CD4-positive, alpha-beta T cell treated with Interleukin-4 for 1 hour (primary cell): ENCODE data around the gene GJA3.

Experiments used
- DNase-seq, 2 donors: peaks; one replicate each; pipeline ENCODE4 v3.0.0-alpha.2; 2020 to 2022

The GJA3 gene

DNA sequence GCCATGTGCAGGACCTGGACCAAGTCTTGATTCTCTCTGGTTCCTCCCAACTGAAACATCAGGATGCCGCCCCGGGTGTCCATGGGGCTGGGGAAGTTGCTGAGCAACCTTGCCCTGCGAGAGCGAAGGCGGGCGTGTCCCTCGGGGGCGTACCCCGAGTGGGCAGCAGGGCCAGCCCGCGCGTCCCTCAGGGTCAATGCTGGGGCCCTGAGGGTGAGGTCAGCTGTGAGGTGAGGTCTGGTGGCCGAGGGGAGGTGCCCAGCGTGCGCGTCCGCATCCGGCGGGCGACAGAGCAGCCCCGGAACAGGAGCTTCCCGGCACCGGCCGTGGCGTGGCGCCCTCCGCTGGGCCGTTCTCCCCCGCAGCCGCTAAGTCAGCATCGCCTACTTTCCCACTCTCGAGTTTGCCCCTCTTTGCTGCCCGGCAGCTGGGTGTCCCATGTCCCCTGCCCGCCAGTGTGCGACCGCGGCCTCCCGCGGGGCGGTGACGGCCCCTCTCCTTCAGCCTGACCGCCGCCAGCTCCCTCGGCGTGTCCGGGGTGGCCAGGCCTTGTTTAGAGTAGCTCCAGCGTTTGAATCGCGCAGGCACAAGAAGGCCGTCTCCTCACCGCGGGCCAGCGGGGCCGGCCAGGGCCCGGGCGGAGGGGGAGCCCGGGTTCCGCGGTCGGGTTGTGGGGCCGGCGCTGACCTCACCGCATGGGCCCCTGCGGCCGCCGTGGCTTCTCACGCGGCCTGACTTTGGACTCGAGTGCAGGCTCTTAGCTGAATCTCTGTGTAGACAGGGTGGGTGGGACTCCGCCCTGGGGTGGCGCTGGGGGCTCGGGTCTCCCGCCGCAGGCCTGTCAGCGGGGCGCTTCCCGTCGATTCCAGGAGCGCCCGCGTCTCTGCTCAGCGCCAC lies 33.0 kb downstream of the GJA3 start:
- peak; percentile 32 to 50 for DNase-seq

- no peak for DNase-seq
Measured at GRCh38 chr13:20127262-20127561, 33.6 kb downstream of the GJA3 start.

DNA sequence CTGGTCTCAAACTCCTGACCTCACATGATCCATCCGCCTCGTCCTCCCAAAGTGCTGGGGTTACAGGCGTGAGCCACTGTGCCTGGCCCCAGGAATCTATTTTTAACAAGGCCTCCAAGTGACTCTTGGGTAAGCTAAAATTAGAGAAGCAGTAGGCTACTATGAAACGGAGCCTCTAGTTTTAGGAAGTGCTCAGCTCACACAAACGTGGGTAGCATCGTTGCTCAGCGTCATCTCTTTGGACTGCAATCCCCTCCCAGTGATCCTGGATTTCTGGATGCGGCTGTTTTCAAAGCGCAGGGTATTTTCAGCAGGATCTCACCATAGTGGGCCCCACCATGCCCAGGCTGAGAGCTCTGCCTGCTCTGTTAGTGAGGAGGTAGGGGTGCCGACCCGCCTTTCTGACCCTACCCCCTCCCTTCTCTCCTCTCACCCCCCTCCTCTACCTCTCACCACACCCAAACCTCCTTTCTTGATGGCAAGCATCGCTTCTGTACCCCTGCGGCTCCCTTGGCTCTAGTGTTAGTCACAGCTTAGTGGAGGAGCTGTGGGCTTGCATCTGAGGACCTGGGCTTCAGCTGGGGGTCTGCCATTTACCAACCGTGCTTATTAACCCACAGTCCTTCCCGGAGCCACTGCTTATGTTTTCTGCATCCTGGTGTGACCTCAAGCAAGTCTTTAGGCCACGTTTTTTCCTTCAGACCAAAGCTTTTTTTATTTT lies 34.2 kb downstream of the GJA3 start:
- no peak for DNase-seq

DNA sequence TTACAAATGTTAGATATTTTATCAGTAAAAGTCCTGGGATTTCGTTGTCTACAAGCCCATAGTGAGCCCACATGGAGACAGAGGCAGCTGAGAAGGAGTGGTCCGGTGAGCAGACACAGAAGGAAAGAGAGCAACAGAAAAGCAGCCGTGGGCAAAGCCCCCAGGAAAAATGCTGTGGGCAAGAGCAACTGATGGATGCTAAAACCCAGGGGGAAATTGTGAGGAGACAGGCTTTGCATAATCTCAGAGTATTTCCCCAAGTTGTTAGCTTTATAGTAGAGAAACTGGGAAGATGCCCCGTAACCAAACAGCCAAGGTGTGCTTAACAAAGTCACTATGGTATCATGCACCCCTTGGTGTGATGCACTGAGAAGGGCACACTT lies 35.1 kb downstream of the GJA3 start:
- no peak for DNase-seq

DNA sequence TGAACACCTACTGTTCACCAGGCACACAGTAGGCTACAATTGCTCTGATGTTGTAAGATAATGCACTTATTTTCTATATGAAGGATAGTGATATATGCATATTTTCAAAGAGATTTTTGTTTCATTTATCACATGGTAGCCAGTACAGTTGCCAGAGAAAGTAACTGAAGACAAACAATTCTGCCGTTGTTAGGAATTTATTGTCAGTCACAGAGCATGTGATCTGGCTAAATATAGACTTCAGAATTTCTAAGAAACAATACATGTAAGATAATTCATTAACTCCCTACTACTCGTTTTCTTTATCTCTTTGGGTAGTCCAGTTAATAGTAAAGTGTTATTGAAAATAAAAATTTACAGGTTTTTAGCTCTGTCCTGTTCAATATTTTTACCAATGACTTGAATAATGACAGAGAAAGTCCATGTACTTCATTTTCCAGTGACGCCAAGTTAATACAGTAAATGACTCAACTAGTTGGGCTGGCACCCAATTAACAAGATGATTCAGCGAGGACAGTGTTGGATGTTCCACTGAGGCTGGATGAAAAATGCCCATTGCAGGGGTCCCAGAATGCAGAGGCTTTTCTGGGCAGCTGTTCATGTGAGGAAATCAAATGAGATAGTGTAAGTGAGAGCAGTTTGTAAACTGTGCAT lies 35.6 kb downstream of the GJA3 start:
- DNase-seq, result no peak

- no peak for DNase-seq
Measured at GRCh38 chr13:20124303-20124702, 36.5 kb downstream of the GJA3 start.

DNA sequence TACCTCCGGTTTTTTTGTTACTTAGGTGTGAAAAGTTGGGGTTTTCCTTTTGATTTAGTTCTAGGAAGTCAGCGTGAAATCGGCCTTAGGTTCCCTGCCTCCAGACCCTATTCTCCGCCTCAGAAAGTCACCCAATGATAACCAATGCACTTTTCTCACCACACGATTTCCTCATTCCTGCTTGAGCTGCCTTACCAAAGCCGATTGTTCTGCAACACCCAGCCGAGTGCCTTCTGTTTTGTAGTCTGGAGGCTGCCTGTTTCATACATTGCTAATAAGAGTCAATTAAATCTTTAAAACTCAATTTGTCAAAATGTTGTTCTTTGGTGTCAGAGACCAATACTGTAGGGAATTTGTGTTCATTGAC lies 39.7 kb downstream of the GJA3 start:
- peak in 1 of 2 donors; percentile 13 for DNase-seq

DNA sequence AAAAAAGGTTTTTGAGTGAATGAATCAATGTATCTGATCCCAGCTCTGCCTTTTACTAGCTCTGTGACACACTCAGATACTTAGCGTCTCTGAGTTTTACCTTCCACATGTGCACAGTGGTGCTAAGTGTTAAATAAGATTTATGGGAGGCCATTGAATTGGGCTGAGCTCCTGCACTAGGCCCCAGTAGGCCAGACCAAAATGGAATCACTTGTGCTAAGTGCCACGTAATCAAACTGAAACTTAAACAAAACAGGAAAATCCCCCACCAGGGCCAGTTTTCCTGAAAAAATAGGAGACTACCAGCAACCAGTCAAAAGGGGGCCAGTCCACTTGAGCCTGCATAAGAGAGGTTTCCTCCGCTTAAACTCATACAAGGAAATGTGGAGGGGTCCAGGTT lies 40.9 kb downstream of the GJA3 start:
- DNase-seq, result no peak

DNA sequence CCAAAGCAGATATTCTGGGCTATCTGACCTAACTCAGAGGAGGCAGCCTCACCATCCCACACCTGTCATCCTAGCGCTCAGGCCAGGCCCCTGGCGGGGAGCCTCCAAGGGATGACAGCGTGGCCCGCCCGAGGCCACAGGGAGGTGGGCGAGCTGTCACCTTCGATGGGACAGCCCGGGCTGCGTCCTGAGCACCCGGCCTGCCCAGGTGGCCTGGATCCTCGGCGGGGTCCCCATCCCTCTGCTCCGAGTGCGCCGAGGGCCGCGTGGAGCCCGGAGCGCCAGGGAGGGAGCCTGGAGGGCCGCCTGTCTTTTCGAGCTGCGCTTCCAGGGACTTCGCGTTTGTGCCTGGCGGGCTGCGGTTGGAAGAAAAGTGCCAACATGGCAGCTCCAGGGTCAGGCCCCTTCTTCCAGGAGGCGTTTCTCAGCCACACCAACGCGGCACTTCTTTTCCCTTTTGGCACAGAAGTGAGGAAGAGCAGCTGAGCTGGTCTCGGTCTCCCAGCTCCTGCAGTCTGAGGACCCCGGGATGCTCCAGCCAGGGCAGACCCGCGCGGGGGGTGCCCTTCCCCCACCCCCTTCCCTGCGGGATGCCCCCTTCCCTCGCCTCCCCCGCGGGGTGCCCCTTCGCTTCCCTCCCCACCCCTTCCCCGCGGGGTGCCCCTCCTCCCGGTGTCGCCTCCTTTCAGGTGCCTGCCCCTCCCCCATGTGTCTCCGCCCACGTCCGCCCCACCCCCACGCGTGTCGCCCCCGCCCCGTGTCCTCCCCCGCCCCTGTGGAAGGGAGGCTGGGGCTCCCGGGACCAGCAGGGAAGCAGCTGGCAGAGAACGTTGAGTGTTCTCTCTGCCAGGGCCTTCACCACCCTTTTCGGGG lies 42.3 kb downstream of the GJA3 start:
- DNase-seq, result no peak

DNA sequence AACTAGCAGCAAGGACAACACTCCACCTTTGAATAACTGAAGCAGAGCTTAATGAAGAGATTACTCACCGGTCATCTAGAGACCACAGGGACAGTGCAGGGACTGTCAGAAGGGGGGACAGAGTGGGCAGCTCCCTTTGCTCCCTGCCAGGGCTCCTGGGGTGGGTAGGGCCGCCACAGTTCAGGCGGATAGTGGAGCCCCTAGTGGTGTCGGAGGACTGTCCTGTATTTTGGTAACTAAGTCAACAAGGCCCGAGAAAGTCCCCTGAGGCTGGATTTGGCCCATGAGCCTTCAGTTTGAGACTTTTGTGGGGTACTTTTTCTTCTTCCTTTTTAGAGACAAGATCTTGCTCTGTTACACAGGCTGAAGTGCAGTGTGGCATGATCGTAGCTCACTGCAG lies 44.6 kb downstream of the GJA3 start:
- no peak for DNase-seq

DNA sequence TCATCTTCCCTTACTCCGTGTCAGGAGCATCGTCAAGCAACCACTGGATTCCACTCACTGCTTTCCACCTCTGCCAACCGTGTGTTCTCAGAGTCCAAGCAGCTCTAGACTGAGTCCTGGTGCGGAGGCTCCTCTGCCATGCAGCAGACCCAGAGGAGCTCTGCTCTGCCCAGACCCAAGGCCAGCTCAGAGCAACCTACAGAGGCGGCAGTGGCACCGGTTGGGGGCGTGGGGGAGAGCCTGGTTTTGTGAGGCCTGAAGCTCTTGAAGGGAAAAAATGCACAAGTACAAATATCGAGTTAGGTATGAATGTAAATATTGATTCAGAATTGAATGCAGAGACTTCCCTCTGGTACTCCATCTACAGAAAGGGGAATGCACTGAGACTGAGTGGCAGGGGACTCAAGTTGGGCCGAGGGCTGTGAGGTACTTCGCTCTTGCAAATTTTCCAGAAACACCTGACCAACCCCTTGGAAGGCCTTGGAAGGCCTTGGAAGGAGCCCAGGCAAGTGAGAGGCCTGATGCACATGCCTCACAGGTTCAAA lies 46.7 kb downstream of the GJA3 start:
- DNase-seq, result no peak

GRCh38 chr13:20109037-20109436 lies 51.8 kb downstream of the GJA3 start:
- DNase-seq, result no peak

GRCh38 chr13:20106742-20107141 lies 54.1 kb downstream of the GJA3 start:
- no peak for DNase-seq

GRCh38 chr13:20105161-20105689 lies 55.6 kb downstream of the GJA3 start:
- no peak for DNase-seq

- DNase-seq, result no peak
Measured at GRCh38 chr13:20102525-20103180, 58.2 kb downstream of the GJA3 start.

- no peak for DNase-seq
Measured at GRCh38 chr13:20101467-20102316, 59.2 kb downstream of the GJA3 start.

- no peak for DNase-seq
Measured at GRCh38 chr13:20099319-20099718, 61.5 kb downstream of the GJA3 start.

- no peak for DNase-seq
Measured at GRCh38 chr13:20093951-20094350, 66.9 kb downstream of the GJA3 start.

- no peak for DNase-seq
Measured at GRCh38 chr13:20090349-20090748, 70.5 kb downstream of the GJA3 start.
